Measurements from ENCODE around the gene CYB561.

CYB561 gene

DNA sequence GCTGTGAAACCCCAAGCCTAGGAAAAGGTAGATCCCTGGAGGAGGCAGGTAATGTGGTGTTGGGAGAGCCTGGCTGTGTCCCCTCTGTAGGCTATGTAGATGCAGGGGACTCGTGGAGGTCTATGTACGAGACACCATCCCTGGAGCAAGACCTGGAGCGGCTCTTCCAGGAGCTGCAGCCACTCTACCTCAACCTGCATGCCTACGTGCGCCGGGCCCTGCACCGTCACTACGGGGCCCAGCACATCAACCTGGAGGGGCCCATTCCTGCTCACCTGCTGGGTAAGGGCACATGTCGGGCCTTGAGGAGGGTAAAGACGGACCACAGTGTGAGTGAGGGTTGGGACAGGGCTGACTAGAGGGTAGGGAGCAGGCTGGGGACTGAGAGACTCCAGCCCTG lies 42.7 kb upstream of the CYB561 start:
- Histone ChIP-seq H3K36me3 (peaks cover 2% of the 10 kb centered on the region), H3K27ac (no peak overlapping the region; the same call in none of the 2 replicates), H3K27me3 (ENCODE audit: insufficient read depth, low read depth, severe bottlenecking) (no peaks in the 10 kb centered on the region), H3K4me3 (ENCODE audit: low read depth, low read length) (no peak overlapping the region), H3K9me3 (ENCODE audit: severe bottlenecking) (no peaks in the 10 kb centered on the region)
- DNase-seq, result no peak
- TF ChIP-seq, protein P1, sequence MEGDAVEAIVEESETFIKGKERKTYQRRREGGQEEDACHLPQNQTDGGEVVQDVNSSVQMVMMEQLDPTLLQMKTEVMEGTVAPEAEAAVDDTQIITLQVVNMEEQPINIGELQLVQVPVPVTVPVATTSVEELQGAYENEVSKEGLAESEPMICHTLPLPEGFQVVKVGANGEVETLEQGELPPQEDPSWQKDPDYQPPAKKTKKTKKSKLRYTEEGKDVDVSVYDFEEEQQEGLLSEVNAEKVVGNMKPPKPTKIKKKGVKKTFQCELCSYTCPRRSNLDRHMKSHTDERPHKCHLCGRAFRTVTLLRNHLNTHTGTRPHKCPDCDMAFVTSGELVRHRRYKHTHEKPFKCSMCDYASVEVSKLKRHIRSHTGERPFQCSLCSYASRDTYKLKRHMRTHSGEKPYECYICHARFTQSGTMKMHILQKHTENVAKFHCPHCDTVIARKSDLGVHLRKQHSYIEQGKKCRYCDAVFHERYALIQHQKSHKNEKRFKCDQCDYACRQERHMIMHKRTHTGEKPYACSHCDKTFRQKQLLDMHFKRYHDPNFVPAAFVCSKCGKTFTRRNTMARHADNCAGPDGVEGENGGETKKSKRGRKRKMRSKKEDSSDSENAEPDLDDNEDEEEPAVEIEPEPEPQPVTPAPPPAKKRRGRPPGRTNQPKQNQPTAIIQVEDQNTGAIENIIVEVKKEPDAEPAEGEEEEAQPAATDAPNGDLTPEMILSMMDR (IDR thresholded peaks at IDR 0.05; ENCODE audit: low read depth, low read length), result no peak

DNA sequence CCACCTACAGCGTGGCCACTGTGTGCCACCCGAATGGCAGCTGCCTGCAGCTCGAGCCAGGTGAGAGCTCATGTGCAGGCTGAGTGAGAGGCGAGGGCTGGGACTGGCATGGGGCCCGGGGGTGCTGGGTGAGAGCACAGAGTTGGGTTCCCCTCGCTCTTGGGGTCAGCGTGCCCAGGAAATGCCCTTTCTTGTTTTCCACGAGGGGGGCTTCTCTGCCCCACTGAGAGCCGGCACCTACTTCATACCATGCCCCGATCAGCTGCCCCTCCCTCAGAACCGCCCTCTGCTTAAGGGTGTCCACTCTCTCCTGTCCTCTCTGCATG lies 40.9 kb upstream of the CYB561 start:
- DNase-seq, result no peak
- Histone ChIP-seq H3K27ac (no peak overlapping the region), H3K9me3 (ENCODE audit: severe bottlenecking) (no peaks in the 10 kb centered on the region), H3K36me3 (peaks cover 2% of the 10 kb centered on the region), H3K27me3 (ENCODE audit: insufficient read depth, low read depth, severe bottlenecking) (no peaks in the 10 kb centered on the region), H3K4me3 (ENCODE audit: low read depth, low read length) (no peak overlapping the region)
- TF ChIP-seq, protein P1 (IDR thresholded peaks at IDR 0.05; ENCODE audit: low read depth, low read length), result no peak

DNA sequence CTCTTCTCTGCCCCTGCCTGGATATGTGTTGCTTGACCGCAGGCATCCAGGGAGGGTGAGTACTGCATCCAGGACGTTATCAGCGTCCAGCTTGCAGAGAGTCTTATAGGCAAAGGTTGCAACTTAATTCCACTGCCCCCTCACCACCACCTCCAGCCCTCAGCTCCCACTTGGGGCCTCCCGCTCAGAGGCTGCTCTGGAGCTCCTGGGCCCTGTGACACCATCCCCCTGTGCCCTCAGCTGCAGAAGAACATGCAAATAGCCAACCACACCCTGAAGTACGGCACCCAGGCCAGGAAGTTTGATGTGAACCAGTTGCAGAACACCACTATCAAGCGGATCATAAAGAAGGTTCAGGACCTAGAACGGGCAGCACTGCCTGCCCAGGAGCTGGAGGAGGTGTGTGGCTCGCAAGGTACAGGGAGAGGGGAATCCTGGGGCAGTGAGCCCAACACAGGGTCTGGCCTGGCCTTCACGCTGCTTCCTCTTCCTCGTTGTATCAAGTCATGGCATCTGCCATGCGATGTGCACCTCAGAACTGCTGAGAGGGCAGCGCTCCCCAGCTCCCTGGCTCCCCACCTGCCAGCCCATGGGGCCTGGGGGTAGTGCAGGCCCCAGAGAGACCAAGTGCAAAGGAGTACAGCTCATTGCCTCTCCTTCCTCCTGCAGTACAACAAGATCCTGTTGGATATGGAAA lies 40.4 kb upstream of the CYB561 start:
- Histone ChIP-seq H3K36me3 (peaks cover 2% of the 10 kb centered on the region), H3K27ac (no peak overlapping the region), H3K27me3 (ENCODE audit: insufficient read depth, low read depth, severe bottlenecking) (no peaks in the 10 kb centered on the region), H3K9me3 (ENCODE audit: severe bottlenecking) (no peaks in the 10 kb centered on the region), H3K4me3 (ENCODE audit: low read depth, low read length) (no peak overlapping the region)
- no peak for DNase-seq
- TF ChIP-seq, protein P1 (IDR thresholded peaks at IDR 0.05; ENCODE audit: low read depth, low read length), result no peak

DNA sequence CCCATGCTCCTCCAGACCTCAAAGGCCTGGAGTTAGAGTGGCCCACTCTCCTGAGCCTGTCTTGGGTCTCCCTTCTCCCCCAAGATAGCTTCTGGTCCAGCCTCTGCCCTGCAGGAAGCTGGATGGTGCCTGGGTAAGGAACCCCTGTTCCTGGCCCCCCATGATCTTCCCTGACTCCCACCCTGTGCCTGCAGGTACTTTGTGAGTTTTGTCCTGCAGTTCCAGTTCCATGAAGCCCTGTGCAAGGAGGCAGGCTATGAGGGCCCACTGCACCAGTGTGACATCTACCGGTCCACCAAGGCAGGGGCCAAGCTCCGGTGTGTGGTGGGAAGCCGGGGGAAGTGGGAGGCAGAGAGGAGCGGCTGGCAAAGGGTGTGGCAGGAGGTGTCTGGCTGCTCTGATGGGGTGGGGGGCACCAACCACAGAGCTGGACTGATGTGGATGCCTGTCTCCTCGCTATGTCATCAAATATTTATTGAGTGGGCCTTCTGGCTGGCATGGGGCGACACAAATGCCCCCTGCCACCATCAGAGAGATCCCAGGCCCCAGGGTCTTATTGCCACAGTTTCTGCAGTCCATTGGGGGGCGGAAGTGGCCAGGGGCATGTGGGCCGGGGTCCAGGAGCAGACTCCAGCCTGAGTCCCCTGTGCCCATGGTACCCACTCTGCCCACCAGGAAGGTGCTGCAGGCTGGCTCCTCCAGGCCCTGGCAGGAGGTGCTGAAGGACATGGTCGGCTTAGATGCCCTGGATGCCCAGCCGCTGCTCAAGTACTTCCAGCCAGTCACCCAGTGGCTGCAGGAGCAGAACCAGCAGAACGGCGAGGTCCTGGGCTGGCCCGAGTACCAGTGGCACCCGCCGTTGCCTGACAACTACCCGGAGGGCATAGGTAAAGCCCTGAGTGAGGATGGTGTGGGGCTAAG lies 37.8 kb upstream of the CYB561 start:
- Histone ChIP-seq H3K36me3 (no peaks in the 10 kb centered on the region; the same call in 1 of the 2 replicates), H3K27me3 (ENCODE audit: insufficient read depth, low read depth, severe bottlenecking) (no peaks in the 10 kb centered on the region), H3K4me3 (ENCODE audit: low read depth, low read length) (no peak overlapping the region), H3K27ac (no peak overlapping the region), H3K9me3 (ENCODE audit: severe bottlenecking) (no peaks in the 10 kb centered on the region)
- DNase-seq, result no peak
- TF ChIP-seq, protein P1 (IDR thresholded peaks at IDR 0.05; ENCODE audit: low read depth, low read length), result no peak

DNA sequence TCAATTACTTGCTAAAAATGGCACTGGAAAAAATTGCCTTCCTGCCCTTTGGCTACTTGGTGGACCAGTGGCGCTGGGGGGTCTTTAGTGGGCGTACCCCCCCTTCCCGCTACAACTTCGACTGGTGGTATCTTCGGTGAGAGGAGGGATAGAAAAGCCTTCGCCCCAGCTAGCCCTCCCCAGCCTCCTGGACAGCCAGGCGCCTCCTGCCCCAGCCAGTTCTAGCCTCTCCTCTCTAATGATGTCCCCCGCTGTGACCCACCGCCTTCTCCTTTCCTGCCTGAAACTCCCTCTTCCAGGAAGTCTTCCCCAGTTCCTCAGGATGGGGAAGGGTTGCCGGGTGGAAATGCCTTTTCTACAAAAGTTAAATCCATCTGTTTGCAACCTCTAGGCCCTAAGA lies 36.9 kb upstream of the CYB561 start:
- H3K27ac ChIP-seq, result no peak overlapping the region
- TF ChIP-seq, protein P1 (IDR thresholded peaks at IDR 0.05; ENCODE audit: low read depth, low read length), result no peak
- no peaks in the 10 kb centered on the region for H3K27me3 ChIP-seq (ENCODE audit: insufficient read depth, low read depth, severe bottlenecking)
- H3K36me3 ChIP-seq, result no peaks in the 10 kb centered on the region
- DNase-seq, result no peak
- H3K4me3 ChIP-seq (ENCODE audit: low read depth, low read length), result no peak overlapping the region
- no peaks in the 10 kb centered on the region for H3K9me3 ChIP-seq (ENCODE audit: severe bottlenecking)

All from WERI-Rb-1 (cell line).